Muscle of arm (tissue), 12 donors: ENCODE results near the gene BTBD6. TPM values are rescaled to one million over a fixed set of nuclear protein-coding genes. Genes with fewer than 3 reads are reported as not detected.

Experiments
- DNase-seq: peaks from one replicate; pipeline ENCODE4 v3.0.0-alpha.2; 2013
- polyA plus RNA-seq, 12 donors: library from polyadenylated mRNA; unstranded; fragments of 120-200 nt; gene quantifications; one replicate each; pipeline ENCODE4 v1.2.1, GENCODE V29; 2013; ENCODE audit not compliant: insufficient read length in 12 of 12

Gene BTBD6
- polyA plus RNA-seq, 12 donors = 26.5 to 43.9 (median 36.3) TPM; not detected in 1

DNA sequence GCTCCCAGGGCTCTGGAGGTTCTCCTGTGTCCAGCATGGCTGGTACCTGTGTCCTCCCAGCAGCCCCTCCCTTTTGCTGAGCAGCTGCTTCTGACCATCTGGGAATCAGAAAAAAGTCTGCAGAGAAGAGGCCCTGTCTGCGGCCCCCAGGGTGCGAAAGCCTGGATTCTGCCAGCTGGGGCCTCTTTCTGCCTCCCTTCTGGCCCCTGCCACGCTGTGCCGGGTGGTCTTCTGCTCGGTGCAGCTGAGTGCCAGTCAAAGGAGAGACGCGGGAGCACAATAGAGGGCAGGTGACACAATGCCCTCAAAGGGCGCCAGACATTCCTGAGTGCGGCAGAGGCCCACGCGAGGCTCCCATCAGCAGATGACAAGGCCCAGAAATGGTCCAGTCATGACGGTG, 12.6 kb downstream of the BTBD6 start:
- no peak for DNase-seq

- no peak for DNase-seq
Observed at GRCh38 chr14:105261781-105262180, 13.4 kb downstream of the BTBD6 start.

DNA sequence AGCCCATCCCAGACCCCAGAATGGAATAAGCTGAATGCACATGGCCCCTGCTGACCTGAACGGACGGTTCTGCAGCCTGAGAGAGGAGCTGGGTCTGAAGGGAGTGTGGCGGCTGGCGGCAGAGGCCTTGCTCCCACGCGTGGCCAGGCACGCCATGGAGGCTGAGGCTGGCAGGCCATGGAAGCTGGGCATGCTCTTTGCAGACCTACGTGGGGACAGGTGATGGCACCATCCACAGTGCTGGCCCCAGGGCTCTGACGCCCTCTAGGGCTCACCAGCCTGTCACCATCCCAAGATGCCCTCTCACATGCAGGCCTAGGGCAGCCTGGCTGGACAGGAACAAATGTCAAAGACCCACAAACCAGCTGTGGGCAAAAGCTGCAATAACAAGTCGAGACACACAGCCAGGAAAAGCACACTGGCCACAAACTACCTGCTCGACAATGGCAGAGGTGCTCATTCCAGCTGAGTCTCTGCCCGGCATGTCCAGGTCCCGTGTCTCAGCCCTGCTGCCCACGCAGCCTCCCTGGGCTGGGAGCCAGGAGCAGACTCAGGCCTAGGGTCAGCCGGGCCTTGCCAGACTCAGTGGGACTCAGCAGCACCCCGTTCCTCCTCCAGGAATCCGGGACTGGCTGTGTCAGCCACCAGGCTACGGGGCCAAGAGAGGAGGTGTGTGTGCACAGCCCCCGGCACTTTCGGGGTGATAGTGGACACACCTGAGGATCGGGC, 19.7 kb downstream of the BTBD6 start:
- DNase-seq = no peak

DNA sequence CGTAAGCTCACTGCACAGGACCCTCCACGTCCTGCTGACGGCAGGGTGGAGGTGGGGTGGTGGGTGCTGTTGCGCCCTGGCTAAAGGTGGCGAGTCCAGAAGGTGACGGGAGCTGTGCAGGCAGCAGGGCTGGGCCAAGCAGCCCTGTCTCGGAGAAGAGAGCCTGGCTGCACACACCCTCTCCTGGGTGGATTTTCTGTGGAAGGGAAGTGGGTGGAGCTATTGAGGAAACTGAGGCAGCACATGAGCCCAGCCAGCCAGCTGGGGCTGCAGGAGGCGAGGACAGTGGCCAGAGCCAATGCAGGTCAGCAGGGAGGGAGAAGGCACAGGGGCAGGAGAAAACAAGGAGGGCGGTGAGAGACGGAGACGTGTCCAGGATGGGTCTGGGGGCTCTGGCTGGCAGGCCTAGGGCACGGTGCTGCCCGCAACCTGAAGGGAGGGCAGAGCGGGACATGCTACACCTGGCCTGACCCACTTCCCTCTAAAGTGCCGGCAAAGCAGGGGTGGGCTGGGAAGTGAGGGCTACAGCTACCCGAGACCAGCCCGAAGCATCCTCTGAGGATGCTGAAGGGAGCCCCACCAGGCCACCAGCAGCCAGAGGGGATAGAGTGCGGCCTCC, 20.5 kb downstream of the BTBD6 start:
- DNase-seq = no peak

GRCh38 chr14:105269405-105269804, 21.1 kb downstream of the BTBD6 start:
- DNase-seq = no peak

GRCh38 chr14:105271224-105271890, 23.0 kb downstream of the BTBD6 start:
- DNase-seq = no peak

DNA sequence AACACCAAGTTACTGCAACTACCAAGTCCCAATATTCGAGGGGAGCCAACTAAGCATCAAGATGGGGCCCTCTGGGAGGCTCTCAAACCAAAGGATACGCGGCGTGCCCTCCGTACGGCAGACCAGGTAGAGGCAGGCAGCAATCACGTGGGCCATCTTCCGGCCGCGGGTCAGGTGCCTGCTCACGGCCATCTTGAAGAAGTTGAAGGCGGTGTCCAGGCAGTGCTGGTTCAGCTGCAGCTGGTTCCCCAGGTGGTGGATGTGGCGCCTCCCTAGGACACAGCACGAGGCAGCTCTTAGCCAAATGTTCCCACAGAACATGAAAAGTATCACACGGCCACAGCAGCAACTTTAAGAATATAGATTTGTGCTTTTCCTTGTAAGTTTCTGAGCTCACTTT, 24.3 kb downstream of the BTBD6 start:
- no peak for DNase-seq

DNA sequence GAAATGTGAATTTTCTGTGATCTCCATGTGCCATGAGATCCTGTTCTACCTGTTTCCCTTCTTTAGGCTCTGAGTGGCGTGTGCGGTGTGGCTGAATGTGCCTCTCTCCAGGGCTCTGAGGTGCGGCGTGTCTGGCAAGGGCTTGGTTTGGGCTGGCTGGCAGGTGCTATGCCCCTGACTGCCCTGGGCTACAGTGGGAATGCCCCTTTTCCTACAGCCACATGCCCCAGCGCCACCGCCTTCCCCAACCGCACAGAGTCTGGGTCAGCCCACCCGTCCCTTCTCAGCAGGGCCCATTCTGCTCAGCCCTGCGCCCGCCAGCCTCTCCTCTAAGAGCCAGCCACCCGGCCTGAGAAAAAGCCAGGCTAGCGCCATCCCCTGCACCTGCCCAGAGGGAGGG, 24.7 kb downstream of the BTBD6 start:
- no peak for DNase-seq

GRCh38 chr14:105274637-105275036, 26.3 kb downstream of the BTBD6 start:
- no peak for DNase-seq

GRCh38 chr14:105275267-105275946, 27.1 kb downstream of the BTBD6 start:
- DNase-seq = peak; percentile 19

DNA sequence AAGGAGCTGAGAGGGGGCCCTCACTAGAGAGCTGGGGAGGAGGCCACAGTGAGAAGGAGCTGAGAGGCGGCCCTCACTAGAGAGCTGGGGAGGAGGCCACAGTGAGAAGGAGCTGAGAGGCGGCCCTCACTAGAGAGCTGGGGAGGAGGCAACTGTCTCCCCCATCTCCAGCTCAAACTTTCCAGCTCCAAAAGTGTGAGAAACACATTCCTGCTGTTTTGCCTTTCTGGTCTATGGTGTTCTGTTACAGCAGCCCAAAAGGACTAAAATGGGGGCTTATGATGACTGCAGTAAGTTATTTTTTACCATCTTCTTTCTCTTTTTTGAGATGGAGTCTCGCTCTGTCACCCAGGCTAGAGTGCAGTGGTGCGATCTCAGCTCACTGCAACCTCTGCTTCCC, 29.1 kb downstream of the BTBD6 start:
- DNase-seq = peak; percentile 36

GRCh38 chr14:105279642-105280361, 31.5 kb downstream of the BTBD6 start:
- no peak for DNase-seq

DNA sequence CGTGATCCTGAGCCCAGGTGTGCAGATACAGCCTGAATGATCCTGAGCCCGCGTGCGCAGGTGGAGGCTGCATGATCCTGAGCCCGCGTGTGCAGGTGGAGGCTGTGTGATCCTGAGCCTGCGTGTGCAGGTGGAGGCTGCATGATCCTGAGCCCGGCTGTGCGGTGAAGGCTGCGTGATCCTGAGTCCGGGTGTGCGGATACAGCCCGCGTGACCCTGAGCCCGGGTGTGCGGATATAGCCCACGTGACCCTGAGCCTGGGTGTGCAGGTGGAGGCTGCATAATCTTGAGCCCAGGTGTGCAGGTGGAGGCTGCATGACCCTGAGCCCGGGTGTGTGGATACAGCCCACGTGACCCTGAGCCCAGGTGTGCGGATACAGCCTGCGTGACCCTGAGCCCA, 32.2 kb downstream of the BTBD6 start:
- no peak for DNase-seq

GRCh38 chr14:105281371-105282097, 33.2 kb downstream of the BTBD6 start:
- DNase-seq = peak; percentile 69

GRCh38 chr14:105282098-105282725, 33.9 kb downstream of the BTBD6 start:
- DNase-seq = no peak

- DNase-seq = no peak
Observed at GRCh38 chr14:105283028-105283427, 34.7 kb downstream of the BTBD6 start.

- DNase-seq = no peak
Observed at GRCh38 chr14:105283899-105284298, 35.6 kb downstream of the BTBD6 start.

- no peak for DNase-seq
Observed at GRCh38 chr14:105285174-105285573, 36.8 kb downstream of the BTBD6 start.

DNA sequence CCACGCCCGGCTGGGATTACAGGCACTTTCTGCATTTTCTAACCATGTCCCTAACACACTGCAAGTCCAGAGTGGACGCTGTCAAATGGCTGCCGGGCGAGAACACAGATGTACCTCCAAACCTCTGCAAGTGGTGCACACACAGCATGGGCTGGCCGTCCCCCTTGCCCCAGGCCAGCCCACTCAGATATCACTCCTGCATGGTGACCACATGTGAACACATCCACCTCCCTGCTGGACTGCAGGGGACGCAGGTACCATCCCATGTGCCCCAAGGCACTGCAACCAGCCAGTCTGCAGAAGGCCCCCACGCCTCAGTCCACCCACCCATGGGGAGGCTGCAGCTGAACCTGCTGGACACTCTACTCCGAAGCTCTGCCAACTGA, 38.4 kb downstream of the BTBD6 start:
- no peak for DNase-seq

DNA sequence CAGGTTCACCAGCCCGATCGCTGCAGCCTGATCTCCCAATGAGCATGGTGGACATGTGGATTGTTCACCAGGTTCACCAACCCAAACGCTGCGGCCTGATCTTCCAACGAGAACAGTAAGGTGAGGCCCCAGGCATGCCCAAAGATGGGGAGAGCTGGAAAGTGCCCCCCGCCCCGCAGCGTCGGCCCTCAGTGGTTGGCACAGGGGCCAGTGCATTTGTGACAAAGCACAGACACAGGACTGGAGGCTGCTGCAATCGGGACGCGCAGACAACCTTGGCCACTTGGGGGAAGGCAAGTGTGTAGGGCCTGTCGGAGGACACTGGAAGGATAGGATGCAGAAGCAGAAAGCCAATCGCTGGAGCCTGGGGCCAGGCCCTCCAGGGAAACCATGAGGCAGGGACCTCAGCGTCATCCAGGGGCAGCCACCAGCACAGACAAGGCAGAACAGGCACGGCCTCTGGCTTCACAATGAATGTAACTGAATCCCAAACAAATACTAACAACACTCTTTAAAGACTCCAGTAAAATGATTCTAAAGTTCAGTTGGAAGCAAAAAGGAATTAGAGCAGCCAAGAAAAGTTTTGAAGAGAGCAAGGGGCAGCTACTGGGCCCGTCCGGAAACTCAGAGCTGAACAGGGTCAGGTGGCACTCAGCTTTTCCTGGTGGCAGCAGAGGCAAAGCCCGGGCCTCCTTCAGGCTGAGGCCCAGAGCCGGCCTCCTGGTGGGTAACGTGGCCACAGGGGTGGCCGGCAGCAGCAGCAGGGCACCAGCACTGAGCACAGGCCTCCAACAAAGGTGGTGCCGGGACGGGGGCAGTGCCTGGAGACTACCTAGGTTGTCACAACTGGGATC, 39.1 kb downstream of the BTBD6 start:
- DNase-seq = no peak
